HEK293 (cell line): Measurements from ENCODE around the gene AP1S1.

Experiments
- CTCF ChIA-PET: fragments of 350-600 bp; formaldehyde crosslinking; extraction: SDS; loops from one replicate; lab custom pipeline; 2021; ENCODE audit warnings: antibody characterized with exemption; lab: Yijun Ruan, JAX
- POLR2A ChIA-PET: fragments of 300-600 bp; formaldehyde crosslinking; extraction: SDS; loops from one replicate; lab custom pipeline; 2020; ENCODE audit warnings: antibody characterized with exemption, inconsistent platforms; lab: Yijun Ruan, JAX
- H3K27ac ChIP-seq: fragments of 200-500 bp; sonication (Bioruptor generic); 2 replicates; pipeline ENCODE4 v1.5.1; 2014; ENCODE audit warnings: low read depth, low read length, control low read depth, inconsistent platforms; ENCODE audit errors: extremely low read depth
- H3K36me3 ChIP-seq, 2 experiments: fragments of 200-500 bp in 1 of 2; sonication (Bioruptor generic) in 1 of 2; 1 replicate in 1 of 2; 2 replicates in 1 of 2; pipeline ENCODE4 v1.5.1; 2014 to 2017; ENCODE audit warnings: inconsistent platforms in 2 of 2, low read length in 2 of 2; ENCODE audit not compliant: control insufficient read depth in 2 of 2, insufficient read depth in 1 of 2
- H3K4me1 ChIP-seq: fragments of 200-500 bp; sonication (Bioruptor generic); 2 replicates; pipeline ENCODE4 v1.5.1; 2014; ENCODE audit warnings: mild to moderate bottlenecking, low read length, inconsistent platforms; ENCODE audit not compliant: control insufficient read depth, insufficient read depth
- H3K4me3 ChIP-seq: 2 replicates; pipeline ENCODE4 v1.5.1; 2011; ENCODE audit warnings: low read depth, mild to moderate bottlenecking, control low read depth, low read length, moderate library complexity
- H3K9me3 ChIP-seq: fragments of 200-500 bp; sonication (Bioruptor generic); 2 replicates; pipeline ENCODE4 v1.5.1; 2014; ENCODE audit warnings: low read depth, low read length, inconsistent platforms; ENCODE audit not compliant: control insufficient read depth, insufficient read depth
- IKZF3 ChIP-seq: fragments of 450-650 bp; IDR thresholded peaks from 2 replicates; pipeline ENCODE4 v1.5.0; 2018; ENCODE audit warnings: missing biosample characterization, mild to moderate bottlenecking, missing genetic modification characterization, moderate library complexity
- RBAK ChIP-seq: fragments of 450-650 bp; formaldehyde crosslinking; IDR thresholded peaks from 2 replicates; pipeline ENCODE4 v1.5.1; 2016; ENCODE audit warnings: missing biosample characterization, missing genetic modification characterization
- SCRT1 ChIP-seq: fragments of 450-650 bp; formaldehyde crosslinking; IDR thresholded peaks from 2 replicates; pipeline ENCODE4 v1.5.1; 2016; ENCODE audit warnings: missing biosample characterization, missing genetic modification characterization, borderline replicate concordance
- TRIM28 ChIP-seq: IDR thresholded peaks from 2 replicates; pipeline ENCODE4 v1.6.1; 2011; ENCODE audit warnings: low read length, control low read depth, borderline replicate concordance
- ZBTB11 ChIP-seq: fragments of 450-650 bp; formaldehyde crosslinking; conservative IDR thresholded peaks from 2 replicates; pipeline ENCODE4 v1.5.1; 2016; ENCODE audit warnings: low read depth, missing biosample characterization, missing genetic modification characterization
- ZBTB17 ChIP-seq: fragments of 450-650 bp; formaldehyde crosslinking; IDR thresholded peaks from 2 replicates; pipeline ENCODE4 v1.5.1; 2016; ENCODE audit warnings: missing biosample characterization, missing genetic modification characterization
- ZFP41 ChIP-seq: fragments of 450-650 bp; formaldehyde crosslinking; IDR thresholded peaks from 2 replicates; pipeline ENCODE4 v1.5.1; 2016; ENCODE audit warnings: missing biosample characterization, missing genetic modification characterization, borderline replicate concordance
- ZFP69B ChIP-seq: fragments of 450-650 bp; formaldehyde crosslinking; IDR thresholded peaks from 2 replicates; pipeline ENCODE4 v1.5.1; 2016; ENCODE audit warnings: missing biosample characterization, missing genetic modification characterization
- ZNF112 ChIP-seq: fragments of 450-650 bp; formaldehyde crosslinking; IDR thresholded peaks from 2 replicates; pipeline ENCODE4 v1.5.0; 2017; ENCODE audit warnings: missing biosample characterization, missing genetic modification characterization
- ZNF280D ChIP-seq: fragments of 450-650 bp; formaldehyde crosslinking; IDR thresholded peaks from 2 replicates; pipeline ENCODE4 v1.5.1; 2016; ENCODE audit warnings: missing biosample characterization, missing genetic modification characterization
- ZNF292 ChIP-seq: fragments of 450-650 bp; formaldehyde crosslinking; IDR thresholded peaks from 2 replicates; pipeline ENCODE4 v1.5.1; 2016; ENCODE audit warnings: low read depth, missing biosample characterization, missing genetic modification characterization, borderline replicate concordance
- ZNF324 ChIP-seq: fragments of 450-650 bp; formaldehyde crosslinking; IDR thresholded peaks from 2 replicates; pipeline ENCODE4 v1.5.1; 2016; ENCODE audit warnings: missing biosample characterization, missing genetic modification characterization
- ZNF335 ChIP-seq: fragments of 450-650 bp; formaldehyde crosslinking; conservative IDR thresholded peaks from 2 replicates; pipeline ENCODE4 v1.5.1; 2016; ENCODE audit warnings: missing biosample characterization, missing genetic modification characterization
- ZNF391 ChIP-seq: fragments of 450-650 bp; formaldehyde crosslinking; IDR thresholded peaks from 2 replicates; pipeline ENCODE4 v1.5.1; 2016; ENCODE audit warnings: low read depth, missing biosample characterization, missing genetic modification characterization, borderline replicate concordance
- ZNF488 ChIP-seq: fragments of 450-650 bp; formaldehyde crosslinking; IDR thresholded peaks from 2 replicates; pipeline ENCODE4 v1.5.1; 2016; ENCODE audit warnings: missing biosample characterization, missing genetic modification characterization
- ZNF513 ChIP-seq: fragments of 450-650 bp; IDR thresholded peaks from 2 replicates; pipeline ENCODE4 v1.5.1; 2018; ENCODE audit warnings: missing biosample characterization, missing genetic modification characterization
- ZNF530 ChIP-seq: fragments of 450-650 bp; formaldehyde crosslinking; IDR thresholded peaks from 2 replicates; pipeline ENCODE4 v1.5.1; 2016; ENCODE audit warnings: low read depth, missing biosample characterization, missing genetic modification characterization
- ZNF580 ChIP-seq: fragments of 450-650 bp; formaldehyde crosslinking; IDR thresholded peaks from 2 replicates; pipeline ENCODE4 v1.5.1; 2016; ENCODE audit warnings: missing biosample characterization, missing genetic modification characterization
- ZNF623 ChIP-seq: fragments of 450-650 bp; formaldehyde crosslinking; IDR thresholded peaks from 2 replicates; pipeline ENCODE4 v1.5.1; 2016; ENCODE audit warnings: missing biosample characterization, missing genetic modification characterization
- ZNF654 ChIP-seq: fragments of 450-650 bp; formaldehyde crosslinking; IDR thresholded peaks from 2 replicates; pipeline ENCODE4 v1.5.1; 2016; ENCODE audit warnings: low read depth, missing biosample characterization, missing genetic modification characterization
- ZNF658 ChIP-seq: fragments of 450-650 bp; formaldehyde crosslinking; IDR thresholded peaks from 2 replicates; pipeline ENCODE4; 2016; ENCODE audit warnings: missing biosample characterization, missing genetic modification characterization
- ZNF660 ChIP-seq: fragments of 450-650 bp; IDR thresholded peaks from 2 replicates; pipeline ENCODE4 v1.5.1; 2018; ENCODE audit warnings: missing biosample characterization, mild to moderate bottlenecking, missing genetic modification characterization
- ZNF670 ChIP-seq: fragments of 450-650 bp; formaldehyde crosslinking; IDR thresholded peaks from 2 replicates; pipeline ENCODE4 v1.5.1; 2016; ENCODE audit warnings: missing biosample characterization, missing genetic modification characterization, low read depth
- ZNF692 ChIP-seq: fragments of 450-650 bp; formaldehyde crosslinking; IDR thresholded peaks from 2 replicates; pipeline ENCODE4 v1.5.1; 2016; ENCODE audit warnings: missing biosample characterization, missing genetic modification characterization
- ZNF777 ChIP-seq: fragments of 450-650 bp; formaldehyde crosslinking; IDR thresholded peaks from 2 replicates; pipeline ENCODE4 v1.5.1; 2017; ENCODE audit warnings: missing biosample characterization, missing genetic modification characterization, borderline replicate concordance
- TF ChIP-seq, protein P1 (sequence below): fragments of 450-650 bp; formaldehyde crosslinking; IDR thresholded peaks from 2 replicates; pipeline ENCODE4 v1.5.1; 2016; ENCODE audit warnings: missing biosample characterization, missing genetic modification characterization

AP1S1 gene

DNA sequence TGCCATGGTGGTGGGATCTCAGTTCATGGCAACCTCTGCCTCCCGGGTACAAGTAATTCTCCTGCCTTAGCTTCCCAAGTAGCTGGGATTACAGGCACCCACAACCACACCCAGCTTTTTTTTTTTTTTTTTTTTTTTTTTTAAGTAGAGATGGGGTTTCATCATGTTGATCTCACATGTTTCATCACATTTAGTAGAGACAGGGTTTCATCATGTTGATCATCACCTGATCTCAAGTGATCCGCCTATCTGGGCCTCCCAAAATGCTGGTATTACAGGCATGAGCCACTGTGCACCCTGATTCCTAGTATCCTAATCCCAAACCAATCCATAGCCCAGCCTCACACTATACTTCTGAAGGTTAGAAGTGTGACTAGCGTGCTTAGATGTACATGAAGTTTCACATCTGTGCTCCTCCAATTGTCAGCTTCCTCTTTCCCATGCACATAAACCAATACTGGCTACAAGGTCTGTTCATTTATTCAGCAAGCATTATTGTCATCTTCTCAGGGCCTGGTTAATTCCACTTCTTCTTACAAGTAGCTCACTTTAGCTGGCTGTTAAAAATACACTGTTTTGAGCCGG lies 32.7 kb downstream of the AP1S1 start:
- POLR2A ChIA-PET = interaction anchor here (0.6 kb wide), 3 partner anchors 18 to 137 kb away, joined by 3 to 5 read pairs (median 3); no protein-coding TSS in a partner anchor
- CTCF ChIA-PET = interaction anchor here (0.6 to 1.8 kb wide), 5 partner anchors 13 to 321 kb away, joined by 3 to 8 read pairs (median 3); no protein-coding TSS in a partner anchor

More for the DNA sequence above, 32.7 kb downstream of the AP1S1 start:
- Histone ChIP-seq H3K36me3 (no peaks in the 10 kb centered on the region), H3K9me3 (no peaks in the 10 kb centered on the region), H3K4me3 (no peak overlapping the region), H3K4me1 (no peaks in the 10 kb centered on the region), H3K27ac (no peak overlapping the region)
- TF ChIP-seq ZNF112 (tag by site-specific recombination) (no peak), ZNF335 (tag by site-specific recombination) (peak; percentile 50), ZNF658 (no peak), ZNF692 (tag by site-specific recombination) (no peak), TRIM28 (no peak), ZNF777 (tag by site-specific recombination) (no peak), IKZF3 (tag by site-specific recombination) (no peak), ZNF324 (tag by site-specific recombination) (no peak), ZNF280D (no peak), ZNF623 (tag by site-specific recombination) (no peak), ZBTB17 (peak; percentile 26; the same call in 1 of the 2 replicates), ZNF580 (tag by site-specific recombination) (no peak), ZNF292 (tag by site-specific recombination) (no peak), ZNF670 (tag by site-specific recombination) (no peak), ZNF488 (tag by site-specific recombination) (no peak), ZNF513 (tag by site-specific recombination) (no peak), ZFP41 (tag by site-specific recombination) (no peak), RBAK (tag by site-specific recombination) (no peak), SCRT1 (tag by site-specific recombination) (no peak), ZBTB11 (tag by site-specific recombination) (no peak), ZNF530 (no peak), ZNF391 (tag by site-specific recombination) (no peak), ZFP69B (tag by site-specific recombination) (no peak), ZNF660 (no peak), ZNF654 (tag by site-specific recombination) (no peak)
- TF ChIP-seq, protein P1, sequence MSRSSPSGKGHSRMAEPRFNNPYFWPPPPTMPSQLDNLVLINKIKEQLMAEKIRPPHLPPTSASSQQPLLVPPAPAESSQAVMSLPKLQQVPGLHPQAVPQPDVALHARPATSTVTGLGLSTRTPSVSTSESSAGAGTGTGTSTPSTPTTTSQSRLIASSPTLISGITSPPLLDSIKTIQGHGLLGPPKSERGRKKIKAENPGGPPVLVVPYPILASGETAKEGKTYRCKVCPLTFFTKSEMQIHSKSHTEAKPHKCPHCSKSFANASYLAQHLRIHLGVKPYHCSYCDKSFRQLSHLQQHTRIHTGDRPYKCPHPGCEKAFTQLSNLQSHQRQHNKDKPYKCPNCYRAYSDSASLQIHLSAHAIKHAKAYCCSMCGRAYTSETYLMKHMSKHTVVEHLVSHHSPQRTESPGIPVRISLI = peak; percentile 71; the same call in 1 of the 2 replicates
